Measurements from ENCODE around the gene PER2. TPM values are rescaled to one million over a fixed set of nuclear protein-coding genes. Genes with fewer than 3 reads are reported as not detected.

Gene PER2
- total RNA-seq, 6 experiments from 2014 or later: 4.3 to 5.7 (median 4.5) TPM

GRCh38 chr2:238251331-238251730 is 37.1 kb downstream of the PER2 start:
- H3K36me3 Mint-ChIP-seq (ENCODE audit: low read depth): peaks cover 12% of the 10 kb centered on the region
- no peaks in the 10 kb centered on the region; the same call in 1 of the 2 replicates for H3K27me3 Mint-ChIP-seq (ENCODE audit: insufficient read depth)
- H3K9me3 Mint-ChIP-seq: no peaks in the 10 kb centered on the region
- H3K4me3 Mint-ChIP-seq: no peak overlapping the region
- TF ChIP-seq, protein P1, sequence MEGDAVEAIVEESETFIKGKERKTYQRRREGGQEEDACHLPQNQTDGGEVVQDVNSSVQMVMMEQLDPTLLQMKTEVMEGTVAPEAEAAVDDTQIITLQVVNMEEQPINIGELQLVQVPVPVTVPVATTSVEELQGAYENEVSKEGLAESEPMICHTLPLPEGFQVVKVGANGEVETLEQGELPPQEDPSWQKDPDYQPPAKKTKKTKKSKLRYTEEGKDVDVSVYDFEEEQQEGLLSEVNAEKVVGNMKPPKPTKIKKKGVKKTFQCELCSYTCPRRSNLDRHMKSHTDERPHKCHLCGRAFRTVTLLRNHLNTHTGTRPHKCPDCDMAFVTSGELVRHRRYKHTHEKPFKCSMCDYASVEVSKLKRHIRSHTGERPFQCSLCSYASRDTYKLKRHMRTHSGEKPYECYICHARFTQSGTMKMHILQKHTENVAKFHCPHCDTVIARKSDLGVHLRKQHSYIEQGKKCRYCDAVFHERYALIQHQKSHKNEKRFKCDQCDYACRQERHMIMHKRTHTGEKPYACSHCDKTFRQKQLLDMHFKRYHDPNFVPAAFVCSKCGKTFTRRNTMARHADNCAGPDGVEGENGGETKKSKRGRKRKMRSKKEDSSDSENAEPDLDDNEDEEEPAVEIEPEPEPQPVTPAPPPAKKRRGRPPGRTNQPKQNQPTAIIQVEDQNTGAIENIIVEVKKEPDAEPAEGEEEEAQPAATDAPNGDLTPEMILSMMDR (IDR thresholded peaks at IDR 0.05): no peak
- H3K27ac Mint-ChIP-seq: no peak overlapping the region
- no peak for DNase-seq
- no peaks in the 10 kb centered on the region for H3K4me1 Mint-ChIP-seq (ENCODE audit: low read depth)

DNA sequence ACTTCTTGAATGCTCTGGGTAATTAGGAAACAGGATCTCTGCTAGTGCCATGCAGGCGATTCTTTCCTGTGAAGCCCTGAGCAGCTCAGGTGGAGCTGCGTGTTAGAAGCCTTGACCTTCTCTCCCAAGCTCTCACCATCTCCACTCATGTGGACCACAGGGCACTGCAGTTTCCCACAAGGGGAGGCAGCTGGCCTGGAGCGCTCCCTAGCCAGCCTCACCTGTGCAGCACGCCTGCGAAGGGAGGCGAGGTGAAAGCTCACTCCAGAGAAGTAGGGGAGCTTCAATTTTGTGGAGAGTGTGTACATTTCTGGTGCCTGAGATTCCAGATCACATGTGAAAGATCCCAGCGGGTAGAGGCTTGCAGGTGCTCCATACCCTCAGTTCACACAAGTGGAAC is 37.5 kb downstream of the PER2 start:
- H3K36me3 Mint-ChIP-seq (ENCODE audit: low read depth): peaks cover 12% of the 10 kb centered on the region
- H3K9me3 Mint-ChIP-seq: no peaks in the 10 kb centered on the region
- TF ChIP-seq, protein P1 (IDR thresholded peaks at IDR 0.05): no peak
- no peak overlapping the region for H3K4me3 Mint-ChIP-seq
- H3K27me3 Mint-ChIP-seq (ENCODE audit: insufficient read depth): no peaks in the 10 kb centered on the region; the same call in 1 of the 2 replicates
- no peaks in the 10 kb centered on the region for H3K4me1 Mint-ChIP-seq (ENCODE audit: low read depth)
- no peak overlapping the region for H3K27ac Mint-ChIP-seq
- DNase-seq: no peak

- Mint-ChIP-seq H3K36me3 (ENCODE audit: low read depth) (peaks cover 14% of the 10 kb centered on the region), H3K4me3 (no peak overlapping the region), H3K27ac (no peak overlapping the region), H3K4me1 (ENCODE audit: low read depth) (no peaks in the 10 kb centered on the region), H3K9me3 (no peaks in the 10 kb centered on the region), H3K27me3 (ENCODE audit: insufficient read depth) (peaks cover 2% of the 10 kb centered on the region; the same call in 1 of the 2 replicates)
- no peak for DNase-seq
- TF ChIP-seq, protein P1 (IDR thresholded peaks at IDR 0.05): no peak
These were observed 40.5 kb downstream of the PER2 start for GRCh38 chr2:238247841-238248453.

DNA sequence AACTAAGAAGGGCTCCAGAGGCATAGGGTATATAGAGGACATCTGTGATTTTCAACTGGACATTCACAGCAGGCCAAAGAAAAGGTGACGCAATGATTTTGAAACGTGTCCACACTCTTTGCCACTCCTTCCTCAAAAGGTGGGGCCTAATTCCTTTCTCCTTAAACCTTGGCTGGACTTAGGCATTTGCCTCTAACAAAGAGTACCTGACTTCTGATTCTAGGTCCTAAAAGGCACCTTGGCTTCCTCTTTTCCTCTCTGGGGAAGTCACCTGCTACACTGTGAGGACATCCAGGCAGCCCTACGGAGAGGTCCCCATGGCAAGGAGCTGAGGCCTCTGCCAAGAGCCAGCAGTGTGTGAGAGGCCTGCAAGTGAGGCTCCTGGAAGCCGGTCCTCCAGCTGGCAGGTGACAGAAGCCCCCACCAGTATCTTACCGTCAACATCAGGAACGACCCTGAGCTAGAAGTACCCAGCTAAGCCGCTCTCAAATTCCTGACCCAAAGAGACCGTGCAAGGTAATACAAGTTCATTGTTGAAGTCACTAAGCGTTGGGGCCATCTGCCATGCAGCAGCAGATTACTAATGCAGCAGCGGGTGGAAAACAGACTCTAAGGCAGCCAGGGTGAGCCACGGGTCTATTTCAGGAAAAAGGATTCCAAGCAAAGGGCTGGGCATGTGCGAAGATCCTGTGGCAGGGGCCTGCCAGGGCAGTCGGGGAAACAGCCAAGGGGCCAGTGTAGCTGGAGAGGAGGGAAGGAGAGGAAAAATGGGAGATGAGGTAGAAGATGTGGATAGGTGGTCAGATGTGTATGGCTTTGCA is 41.2 kb downstream of the PER2 start:
- H3K4me1 Mint-ChIP-seq (ENCODE audit: low read depth): no peaks in the 10 kb centered on the region
- H3K27ac Mint-ChIP-seq: no peak overlapping the region
- TF ChIP-seq, protein P1 (IDR thresholded peaks at IDR 0.05): no peak
- H3K9me3 Mint-ChIP-seq: no peaks in the 10 kb centered on the region
- H3K4me3 Mint-ChIP-seq: no peak overlapping the region
- H3K27me3 Mint-ChIP-seq (ENCODE audit: insufficient read depth): peaks cover 2% of the 10 kb centered on the region; the same call in 1 of the 2 replicates
- peaks cover 14% of the 10 kb centered on the region for H3K36me3 Mint-ChIP-seq (ENCODE audit: low read depth)
- DNase-seq: no peak

GRCh38 chr2:238244151-238244550 is 44.3 kb downstream of the PER2 start:
- DNase-seq: no peak
- Mint-ChIP-seq H3K27ac (no peak overlapping the region), H3K9me3 (no peaks in the 10 kb centered on the region), H3K27me3 (ENCODE audit: insufficient read depth) (peaks cover 4% of the 10 kb centered on the region; the same call in 1 of the 2 replicates), H3K4me3 (no peak overlapping the region), H3K4me1 (ENCODE audit: low read depth) (no peaks in the 10 kb centered on the region), H3K36me3 (ENCODE audit: low read depth) (peaks cover 6% of the 10 kb centered on the region; the same call in 1 of the 2 replicates)
- TF ChIP-seq, protein P1 (IDR thresholded peaks at IDR 0.05): no peak
